HL-60 (cell line): Measurements from ENCODE around the gene ST3GAL4.
A peak's percentile ranks its signal among the peaks of the same experiment; 100 is the strongest.
"Not testable (repeated sequence)": the region's sequence is repeated elsewhere in the genome, so short reads cannot be mapped to it uniquely, and the experiment has no call there.

Source experiments
- DNase-seq, 2 experiments: peaks; one replicate each; pipeline ENCODE4 v3.0.0-alpha.2; 2010 to 2020; ENCODE audit warnings: low read depth in 1 of 2, low spot score in 1 of 2
- H3K27ac ChIP-seq: fragments of 250-450 bp; sonication (Bioruptor Pico); replicated peaks from 2 replicates; pipeline ENCODE4 v1.5.1; 2020; ENCODE audit warnings: mild to moderate bottlenecking, moderate library complexity
- H3K27me3 ChIP-seq: fragments of 250-450 bp; sonication (Bioruptor Pico); 2 replicates; pipeline ENCODE4 v1.5.1; 2021; ENCODE audit warnings: mild to moderate bottlenecking, moderate library complexity; ENCODE audit not compliant: insufficient read depth, poor library complexity, severe bottlenecking
- H3K4me3 ChIP-seq: replicated peaks from 2 replicates; pipeline ENCODE4 v1.5.1; 2011; ENCODE audit warnings: mild to moderate bottlenecking, control low read depth, low read length; ENCODE audit not compliant: insufficient read depth
- GABPA ChIP-seq: IDR thresholded peaks from 2 replicates; pipeline ENCODE4 v1.6.1; 2012; ENCODE audit warnings: low read depth
- POLR2AphosphoS5 ChIP-seq: IDR thresholded peaks from 2 replicates; pipeline ENCODE4 v1.6.1; 2012; ENCODE audit warnings: low read depth
- SPI1 ChIP-seq: IDR thresholded peaks from 2 replicates; pipeline ENCODE4 v1.6.1; 2012; ENCODE audit warnings: low read depth, mild to moderate bottlenecking, borderline replicate concordance
- TF ChIP-seq, protein P1 (sequence below): IDR thresholded peaks from 2 replicates; pipeline ENCODE4 v1.6.1; 2012; ENCODE audit warnings: low read depth; ENCODE audit not compliant: insufficient replicate concordance
- TF ChIP-seq, protein P2 (sequence below): IDR thresholded peaks from one replicate; pipeline ENCODE4 v1.5.1; 2011; ENCODE audit warnings: low read length, control low read depth, inconsistent platforms; ENCODE audit not compliant: insufficient read depth

Gene ST3GAL4

DNA sequence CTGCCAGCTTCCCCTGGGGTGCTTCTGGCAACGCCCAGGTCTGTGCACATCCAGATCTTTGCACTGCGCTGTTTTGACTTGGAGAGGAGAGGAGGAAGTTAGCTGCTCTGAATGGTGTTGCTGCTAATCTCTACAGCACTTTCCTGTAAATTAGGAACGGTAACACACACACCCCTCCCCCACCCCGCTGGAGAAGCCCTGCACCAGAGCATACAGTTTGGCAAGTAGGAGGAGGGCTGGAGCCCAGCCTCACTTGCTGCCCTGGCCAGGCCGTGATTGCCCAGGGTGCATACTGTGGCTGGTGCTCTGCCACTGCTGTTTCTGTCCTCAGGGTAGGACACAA, 31.2 kb downstream of the ST3GAL4 start:
- not testable (repeated sequence) for H3K4me3 ChIP-seq, H3K27me3 ChIP-seq
- peak overlapping the region; percentile 70 for H3K27ac ChIP-seq
- TF ChIP-seq POLR2AphosphoS5, result 0 out of 2 replicates have a peak, but pooled peaks have one; percentile 1
- peak; percentile 37 to 96 for DNase-seq

DNA sequence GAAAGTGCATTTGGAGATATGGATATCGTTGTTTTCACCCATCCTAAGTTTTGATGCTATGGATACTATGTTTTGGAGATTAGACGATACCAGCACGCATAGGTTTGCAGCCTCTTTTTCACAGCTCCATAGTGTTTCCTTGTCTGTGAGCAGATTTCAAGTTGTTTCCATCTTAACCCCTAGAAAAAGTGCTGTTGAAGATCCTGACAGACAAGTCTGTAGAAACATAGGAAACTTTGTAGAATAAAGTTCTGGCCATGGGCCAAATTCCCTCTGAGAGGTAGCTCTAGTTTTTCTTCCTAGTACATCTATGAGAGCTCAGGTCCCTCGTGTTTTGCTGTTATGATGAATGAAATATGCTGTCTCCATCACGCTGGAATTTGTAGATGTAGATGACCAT, 32.4 kb downstream of the ST3GAL4 start:
- H3K27me3 ChIP-seq, result no peaks in the 10 kb centered on the region
- no peak for DNase-seq
- 0 out of 2 replicates have a peak overlapping the region, but pooled peaks have one; percentile 2 for H3K27ac ChIP-seq
- TF ChIP-seq SPI1 (no peak), POLR2AphosphoS5 (no peak), GABPA (no peak)
- TF ChIP-seq, protein P1, sequence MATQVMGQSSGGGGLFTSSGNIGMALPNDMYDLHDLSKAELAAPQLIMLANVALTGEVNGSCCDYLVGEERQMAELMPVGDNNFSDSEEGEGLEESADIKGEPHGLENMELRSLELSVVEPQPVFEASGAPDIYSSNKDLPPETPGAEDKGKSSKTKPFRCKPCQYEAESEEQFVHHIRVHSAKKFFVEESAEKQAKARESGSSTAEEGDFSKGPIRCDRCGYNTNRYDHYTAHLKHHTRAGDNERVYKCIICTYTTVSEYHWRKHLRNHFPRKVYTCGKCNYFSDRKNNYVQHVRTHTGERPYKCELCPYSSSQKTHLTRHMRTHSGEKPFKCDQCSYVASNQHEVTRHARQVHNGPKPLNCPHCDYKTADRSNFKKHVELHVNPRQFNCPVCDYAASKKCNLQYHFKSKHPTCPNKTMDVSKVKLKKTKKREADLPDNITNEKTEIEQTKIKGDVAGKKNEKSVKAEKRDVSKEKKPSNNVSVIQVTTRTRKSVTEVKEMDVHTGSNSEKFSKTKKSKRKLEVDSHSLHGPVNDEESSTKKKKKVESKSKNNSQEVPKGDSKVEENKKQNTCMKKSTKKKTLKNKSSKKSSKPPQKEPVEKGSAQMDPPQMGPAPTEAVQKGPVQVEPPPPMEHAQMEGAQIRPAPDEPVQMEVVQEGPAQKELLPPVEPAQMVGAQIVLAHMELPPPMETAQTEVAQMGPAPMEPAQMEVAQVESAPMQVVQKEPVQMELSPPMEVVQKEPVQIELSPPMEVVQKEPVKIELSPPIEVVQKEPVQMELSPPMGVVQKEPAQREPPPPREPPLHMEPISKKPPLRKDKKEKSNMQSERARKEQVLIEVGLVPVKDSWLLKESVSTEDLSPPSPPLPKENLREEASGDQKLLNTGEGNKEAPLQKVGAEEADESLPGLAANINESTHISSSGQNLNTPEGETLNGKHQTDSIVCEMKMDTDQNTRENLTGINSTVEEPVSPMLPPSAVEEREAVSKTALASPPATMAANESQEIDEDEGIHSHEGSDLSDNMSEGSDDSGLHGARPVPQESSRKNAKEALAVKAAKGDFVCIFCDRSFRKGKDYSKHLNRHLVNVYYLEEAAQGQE, result no peak
- TF ChIP-seq, protein P2, sequence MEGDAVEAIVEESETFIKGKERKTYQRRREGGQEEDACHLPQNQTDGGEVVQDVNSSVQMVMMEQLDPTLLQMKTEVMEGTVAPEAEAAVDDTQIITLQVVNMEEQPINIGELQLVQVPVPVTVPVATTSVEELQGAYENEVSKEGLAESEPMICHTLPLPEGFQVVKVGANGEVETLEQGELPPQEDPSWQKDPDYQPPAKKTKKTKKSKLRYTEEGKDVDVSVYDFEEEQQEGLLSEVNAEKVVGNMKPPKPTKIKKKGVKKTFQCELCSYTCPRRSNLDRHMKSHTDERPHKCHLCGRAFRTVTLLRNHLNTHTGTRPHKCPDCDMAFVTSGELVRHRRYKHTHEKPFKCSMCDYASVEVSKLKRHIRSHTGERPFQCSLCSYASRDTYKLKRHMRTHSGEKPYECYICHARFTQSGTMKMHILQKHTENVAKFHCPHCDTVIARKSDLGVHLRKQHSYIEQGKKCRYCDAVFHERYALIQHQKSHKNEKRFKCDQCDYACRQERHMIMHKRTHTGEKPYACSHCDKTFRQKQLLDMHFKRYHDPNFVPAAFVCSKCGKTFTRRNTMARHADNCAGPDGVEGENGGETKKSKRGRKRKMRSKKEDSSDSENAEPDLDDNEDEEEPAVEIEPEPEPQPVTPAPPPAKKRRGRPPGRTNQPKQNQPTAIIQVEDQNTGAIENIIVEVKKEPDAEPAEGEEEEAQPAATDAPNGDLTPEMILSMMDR, result no peak
- H3K4me3 ChIP-seq, result no peak overlapping the region

DNA sequence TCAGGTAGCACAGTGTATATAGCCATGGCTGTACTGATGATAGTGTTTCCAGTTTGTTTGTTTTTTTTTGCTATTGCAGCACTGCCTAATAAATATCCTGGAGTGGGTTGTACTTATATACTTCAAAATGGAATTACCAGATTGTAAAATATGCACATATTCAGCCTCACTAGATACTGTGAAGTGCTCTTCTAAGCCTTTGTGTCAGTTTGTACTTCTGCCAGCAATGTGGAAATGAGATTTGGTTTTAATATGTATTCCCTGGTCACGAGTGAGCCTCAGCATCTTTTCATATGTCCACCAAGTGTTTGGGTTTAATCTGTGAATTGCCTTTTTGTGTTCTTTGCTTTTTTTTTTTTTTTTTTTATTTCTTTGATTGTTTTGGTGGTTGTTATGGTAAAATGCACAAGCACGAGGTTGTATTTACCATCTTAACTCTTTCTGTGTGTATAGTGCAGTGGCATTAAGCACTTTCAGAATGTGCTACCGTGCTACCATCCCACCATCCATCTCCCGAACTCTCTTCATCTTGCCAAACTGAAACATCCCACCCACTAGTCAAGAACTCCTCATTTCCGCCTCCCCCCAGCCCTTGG, 34.9 kb downstream of the ST3GAL4 start:
- no peak overlapping the region for H3K4me3 ChIP-seq
- peak overlapping the region; percentile 80 for H3K27ac ChIP-seq
- no peaks in the 10 kb centered on the region for H3K27me3 ChIP-seq
- DNase-seq, result no peak
- no peak for TF ChIP-seq SPI1
- no peak for TF ChIP-seq GABPA
- TF ChIP-seq, protein P1, result no peak
- TF ChIP-seq, protein P2, result no peak
- TF ChIP-seq POLR2AphosphoS5, result no peak

DNA sequence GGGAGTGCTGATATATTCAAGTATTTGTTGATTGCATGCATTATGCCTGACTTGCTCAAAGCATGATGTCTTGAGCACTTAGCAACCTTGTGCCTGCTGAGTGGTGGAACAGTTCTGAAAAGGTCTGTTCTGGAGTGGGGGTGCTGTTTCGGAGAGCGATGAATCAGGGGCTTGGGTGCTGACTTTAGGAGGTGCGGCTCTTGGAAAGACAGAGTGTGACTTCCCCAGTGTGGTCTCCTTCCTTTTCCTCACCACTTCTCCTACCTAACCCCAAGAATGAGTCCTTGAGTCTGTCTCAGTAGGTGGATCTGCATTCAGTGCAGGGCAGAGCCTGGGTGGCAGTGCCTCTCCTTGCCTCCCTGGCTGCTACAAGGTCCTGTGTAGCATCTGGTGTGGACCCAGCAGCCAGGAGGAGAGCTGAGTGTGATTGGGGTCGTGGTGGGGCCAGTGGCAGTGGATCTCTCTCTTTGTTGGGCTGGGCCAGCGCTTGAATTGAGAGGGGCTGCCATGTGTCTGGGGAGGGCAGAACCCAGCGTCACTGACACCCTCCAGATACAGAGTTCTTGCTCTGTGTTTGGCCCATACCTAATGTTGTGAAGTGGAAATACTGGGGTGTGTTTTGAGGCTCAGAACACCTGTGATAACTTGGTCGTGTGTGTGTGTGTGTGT, 35.9 kb downstream of the ST3GAL4 start:
- H3K27ac ChIP-seq, result peak overlapping the region; percentile 80
- peak; percentile 55 to 65 for DNase-seq
- no peaks in the 10 kb centered on the region for H3K27me3 ChIP-seq

More for the DNA sequence above, 35.9 kb downstream of the ST3GAL4 start:
- H3K4me3 ChIP-seq, result no peak overlapping the region
- TF ChIP-seq SPI1 (peak; percentile 45; the same call in 1 of the 2 replicates), POLR2AphosphoS5 (peak; percentile 60), GABPA (no peak)
- TF ChIP-seq, protein P1, result no peak
